H1 (cell line): ENCODE measurements around the gene CXCL12.

Source experiments
- ASH2L ChIP-seq: fragments of 200-600, 300-600 bp; sonication (generic); IDR thresholded peaks from one replicate; pipeline ENCODE4 v1.7.1; 2017; ENCODE audit warnings: low read length
- ATF2 ChIP-seq: IDR thresholded peaks from 2 replicates; pipeline ENCODE4 v1.6.1; 2012; ENCODE audit warnings: low read length, inconsistent platforms
- CTCF ChIP-seq, 3 experiments: IDR thresholded peaks; 1 replicate in 2 of 3; 2 replicates in 1 of 3; pipeline versions ENCODE4 v1.5.1 to v1.6.1; 2011; ENCODE audit warnings: low read length in 3 of 3, mild to moderate bottlenecking in 3 of 3, inconsistent platforms in 2 of 3, low read depth in 1 of 3, moderate library complexity in 1 of 3; ENCODE audit not compliant: insufficient read depth in 1 of 3; ENCODE audit errors: control extremely low read depth in 1 of 3
- POLR2AphosphoS5 ChIP-seq: IDR thresholded peaks from 2 replicates; pipeline ENCODE4 v1.6.1; 2011; ENCODE audit warnings: low read depth, low read length

- TF ChIP-seq CTCF (IDR thresholded peaks at IDR 0.05; ENCODE audit: control extremely low read depth in 1 of 3, insufficient read depth in 1 of 3, low read depth in 1 of 3, low read length in 3 of 3): no peak
- TF ChIP-seq ASH2L: peak; percentile 74
- no peak for TF ChIP-seq ATF2
- TF ChIP-seq POLR2AphosphoS5: no peak
Measured at GRCh38 chr10:44400541-44400940, 15.6 kb upstream of the CXCL12 start.
